K562 (cell line): Measurements from ENCODE around the gene PRSS12. TPM values are rescaled to one million over a fixed set of nuclear protein-coding genes. Genes with fewer than 3 reads are reported as not detected.

Experiments used
- ATAC-seq: fragments of 200-7000 bp; cut with Tn5 transposase; 3 replicates; pipeline ENCODE4 v1.9.1; 2020; ENCODE audit warnings: moderate library complexity
- BruUV-seq: library from RNA; stranded (reverse); fragments of 400-500 nt; replicated peaks from 2 replicates; lab custom pipeline; 2021; lab: Mats Ljungman, UMichigan
- CTCF ChIA-PET: fragments of 300-600 bp; formaldehyde crosslinking; extraction: SDS; loops from one replicate; lab custom pipeline; 2021; ENCODE audit warnings: low intra/inter-chr PET ratio; lab: Yijun Ruan, JAX
- POLR2A ChIA-PET: fragments of 300-600, 350-650 bp; sonication (Branson Sonifier 250); formaldehyde crosslinking; extraction: SDS; loops from one replicate; lab custom pipeline; 2021; ENCODE audit warnings: antibody characterized with exemption, inconsistent platforms; lab: Yijun Ruan, JAX
- DNase-seq, 4 experiments: peaks; one replicate each; pipeline versions ENCODE4 v3.0.0 to v3.0.0-alpha.2; 2011 to 2018; ENCODE audit warnings: low spot score in 3 of 4, mixed read lengths in 3 of 4; ENCODE audit errors: extremely low read depth in 1 of 4
- FAIRE-seq: peaks from 2 replicates; lab custom pipeline; 2011; peaks lifted over from hg19 to GRCh38; lab: Jason Lieb, UNC
- H2AFZ ChIP-seq: 2 replicates; pipeline ENCODE4 v1.6.0; 2011; ENCODE audit warnings: low read depth, low read length, control low read depth, inconsistent platforms
- H3K27ac ChIP-seq: fragments of 200-600 bp; 3 replicates; pipeline ENCODE4 v1.8.0; 2011; ENCODE audit warnings: low read depth, mild to moderate bottlenecking, control low read depth, inconsistent platforms, low read length, moderate library complexity, mixed read lengths; ENCODE audit errors: extremely low read depth
- H3K27me3 ChIP-seq, 2 experiments: fragments of 300-600 bp in 1 of 2; 2 replicates in 1 of 2; 3 replicates in 1 of 2; pipeline versions ENCODE4 v1.6.0 to v1.8.0; 2011; ENCODE audit warnings: inconsistent platforms in 2 of 2, low read length in 2 of 2, mild to moderate bottlenecking in 1 of 2, mixed read lengths in 1 of 2, moderate library complexity in 1 of 2; ENCODE audit not compliant: control insufficient read depth in 2 of 2, insufficient read depth in 2 of 2
- H3K36me3 ChIP-seq: fragments of 300-600 bp; 3 replicates; pipeline ENCODE4 v1.8.0; 2011; ENCODE audit warnings: mild to moderate bottlenecking, low read length, inconsistent platforms; ENCODE audit not compliant: control insufficient read depth, insufficient read depth
- H3K4me1 ChIP-seq, 2 experiments: fragments of 200-600 bp in 1 of 2; replicated peaks in 1 of 2; 2 replicates in 1 of 2; 3 replicates in 1 of 2; pipeline versions ENCODE4 v1.5.1 to v1.8.0; 2011; ENCODE audit warnings: inconsistent platforms in 2 of 2, low read length in 2 of 2, mild to moderate bottlenecking in 1 of 2, mixed read lengths in 1 of 2, moderate library complexity in 1 of 2; ENCODE audit not compliant: control insufficient read depth in 2 of 2, insufficient read depth in 2 of 2
- H3K4me2 ChIP-seq: 2 replicates; pipeline ENCODE4 v1.6.1; 2011; ENCODE audit warnings: low read length, control low read depth, inconsistent platforms, mixed read lengths; ENCODE audit not compliant: insufficient read depth
- H3K4me3 ChIP-seq: fragments of 200-600 bp; sonication (generic), shearing (Covaris generic); 2 replicates; pipeline ENCODE4 v1.5.1; 2016; ENCODE audit warnings: control low read depth, inconsistent platforms
- H3K79me2 ChIP-seq: fragments of 200-600 bp; 3 replicates; pipeline ENCODE4 v1.8.0; 2011; ENCODE audit warnings: low read length, inconsistent platforms; ENCODE audit not compliant: control insufficient read depth, insufficient read depth
- H3K9ac ChIP-seq, 2 experiments: 2 replicates each; pipeline versions ENCODE4 v1.6.0 to v1.6.1; 2011; ENCODE audit warnings: low read depth in 2 of 2, low read length in 2 of 2, control low read depth in 1 of 2, inconsistent platforms in 1 of 2, mild to moderate bottlenecking in 1 of 2, mixed read lengths in 1 of 2; ENCODE audit not compliant: insufficient read depth in 1 of 2
- H3K9me1 ChIP-seq: one replicate; pipeline ENCODE4 v1.6.0; 2011; ENCODE audit warnings: inconsistent platforms, mild to moderate bottlenecking, low read length, moderate library complexity; ENCODE audit not compliant: control insufficient read depth, insufficient read depth
- H3K9me3 ChIP-seq: replicated peaks from 2 replicates; pipeline ENCODE4 v1.5.1; 2011; ENCODE audit warnings: low read depth, low read length, inconsistent platforms; ENCODE audit not compliant: control insufficient read depth, insufficient read depth
- H4K20me1 ChIP-seq: replicated peaks from 2 replicates; pipeline ENCODE4 v1.6.1; 2011; ENCODE audit warnings: low read length, inconsistent platforms, mixed read lengths; ENCODE audit not compliant: control insufficient read depth, insufficient read depth
- DEAF1 ChIP-seq: fragments of 450-650 bp; formaldehyde crosslinking; IDR thresholded peaks from 2 replicates; pipeline ENCODE4 v1.4.0; 2020; ENCODE audit warnings: mild to moderate bottlenecking, moderate library complexity
- MTF1 ChIP-seq: fragments of 250-450 bp; sonication (Bioruptor Pico); IDR thresholded peaks from 2 replicates; pipeline ENCODE4 v1.9.0; 2021; ENCODE audit warnings: moderate library complexity, mild to moderate bottlenecking, inconsistent platforms, borderline replicate concordance
- NBN ChIP-seq: fragments of 450-650 bp; IDR thresholded peaks from 2 replicates; pipeline ENCODE4 v1.6.1; 2016; ENCODE audit warnings: low read depth, mild to moderate bottlenecking
- PHTF2 ChIP-seq: fragments of 250-450 bp; sonication (Bioruptor Pico); IDR thresholded peaks from 2 replicates; pipeline ENCODE4 v1.5.0; 2021; ENCODE audit warnings: mild to moderate bottlenecking
- POLR2G ChIP-seq: fragments of 200-400 bp; formaldehyde crosslinking; IDR thresholded peaks from 2 replicates; pipeline ENCODE4 v1.6.1; 2017; ENCODE audit warnings: low read depth, mild to moderate bottlenecking, antibody characterized with exemption, low read length, moderate library complexity
- STAG1 ChIP-seq: sonication (generic); formaldehyde crosslinking; IDR thresholded peaks from 2 replicates; pipeline ENCODE4 v1.5.0; 2020; ENCODE audit warnings: missing genetic modification reagents, borderline replicate concordance
- ZNF133 ChIP-seq: fragments of 250-450 bp; sonication (Bioruptor Pico); IDR thresholded peaks from 2 replicates; pipeline ENCODE4 v1.4.0; 2020; ENCODE audit warnings: mild to moderate bottlenecking
- ZNF146 ChIP-seq: IDR thresholded peaks from one replicate; pipeline ENCODE4 v1.6.1; 2018; ENCODE audit warnings: missing compliant biosample characterization; ENCODE audit not compliant: unreplicated experiment
- ZNF668 ChIP-seq: fragments of 250-450 bp; sonication (Bioruptor Pico); IDR thresholded peaks from 2 replicates; pipeline ENCODE4 v1.8.0; 2022; ENCODE audit warnings: mild to moderate bottlenecking, inconsistent platforms
- ZNF695 ChIP-seq: fragments of 450-650 bp; formaldehyde crosslinking; IDR thresholded peaks from 2 replicates; pipeline ENCODE4 v1.4.0; 2020; ENCODE audit warnings: mild to moderate bottlenecking, moderate library complexity
- WGBS: fragments of 100-300 bp; shearing (Covaris generic); methylation state at CpG from one replicate; pipeline ENCODE4 v1.1.6; 2016; ENCODE audit warnings: low coverage, mixed read lengths; ENCODE audit not compliant: insufficient coverage; ENCODE audit errors: missing lambda C conversion rate; 5-methylcytosine and 5-hydroxymethylcytosine counted together
- in situ Hi-C: fragments of 300-500 bp; cut with MboI; formaldehyde crosslinking; loops from 4 replicates; pipeline ENCODE4 v1.15.0; 2018; ENCODE audit warnings: inconsistent platforms, mixed read lengths
- intact Hi-C: fragments of 100-400 bp; cut with micrococcal nuclease; formaldehyde crosslinking; loops from 2 replicates; pipeline ENCODE4 v1.14.2; 2022
- polyA plus RNA-seq, 8 experiments: library from polyadenylated mRNA; depleted of rRNA in 4 of 8; stranded (reverse) in 5 of 8; unstranded in 3 of 8; fragments of >200 nt; fragmentation: Nextera tagmentation in 2 of 8; fragmentation: Illumina TruSeq in 1 of 8; extraction: Ambion mirVana in 2 of 8; extraction: Trizol in 1 of 8; gene quantifications; 2 replicates each; pipeline versions ENCODE4 v1.2.1 to v1.2.3, GENCODE V29; 2011 to 2014; ENCODE audit warnings: inconsistent platforms in 1 of 8, missing spikeins in 1 of 8
- total RNA-seq, 7 experiments: library from RNA; depleted of rRNA in 6 of 7; stranded (reverse); fragments of >200 nt in 6 of 7; fragmentation: Illumina TruSeq in 2 of 7; extraction: Trizol in 2 of 7; gene quantifications; 2 replicates each; pipeline versions ENCODE4 v1.2.1 to v1.2.3, GENCODE V29; 2011 to 2021; ENCODE audit warnings: low replicate concordance in 1 of 7

PRSS12 gene
- total and polyA plus RNA-seq, 9 of the 15 experiments (the other 6 are each of a cell fraction or from before 2014, with no cell fraction given): 0.06 to 0.11 (median 0.09) TPM; not detected in 6

DNA sequence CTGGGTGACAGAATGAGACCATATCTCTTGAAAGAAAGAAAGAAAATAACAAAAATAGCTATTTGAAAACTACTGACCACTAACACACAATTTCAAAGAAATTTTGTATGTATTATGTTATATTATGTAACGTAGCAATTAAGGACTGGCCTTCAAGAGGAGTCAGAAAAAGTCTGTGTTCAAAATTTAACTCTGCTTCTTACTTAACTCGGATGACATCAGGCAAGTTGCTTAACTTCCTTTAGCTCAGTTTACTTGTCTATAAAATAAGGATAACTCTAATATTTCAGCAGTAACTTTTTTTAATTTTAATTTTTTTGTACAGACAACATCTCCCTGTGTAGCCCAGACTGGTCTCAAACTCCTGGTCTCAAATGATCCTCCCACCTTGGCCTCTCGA, 14.6 kb upstream of the PRSS12 start:
- H3K9ac ChIP-seq: no peak overlapping the region
- TF ChIP-seq ZNF668 (CRISPR knock-in tag): no peak
- TF ChIP-seq DEAF1 (CRISPR knock-in tag): no peak
- no peak for TF ChIP-seq STAG1
- TF ChIP-seq POLR2G: no peak
- no peak for TF ChIP-seq ZNF133
- TF ChIP-seq NBN: no peak
- no peak for TF ChIP-seq ZNF695 (CRISPR knock-in tag)
- TF ChIP-seq PHTF2 (CRISPR knock-in tag): no peak
- no peak for TF ChIP-seq MTF1 (CRISPR knock-in tag)
- TF ChIP-seq ZNF146 (CRISPR knock-in tag): no peak
- TF ChIP-seq, all 486 proteins: peak for 0
- Histone ChIP-seq H4K20me1 (no peaks in the 10 kb centered on the region), H3K4me1 (no peaks in the 10 kb centered on the region), H3K27ac (no peak overlapping the region), H3K36me3 (no peaks in the 10 kb centered on the region), H3K4me2 (no peak overlapping the region), H2AFZ (no peak overlapping the region), H3K9me3 (no peaks in the 10 kb centered on the region), H3K27me3 (no peaks in the 10 kb centered on the region), H3K9me1 (no peaks in the 10 kb centered on the region), H3K4me3 (no peak overlapping the region), H3K79me2 (no peaks in the 10 kb centered on the region)
- 0% methylated on average over 3 of the region's 3 CpGs for WGBS
- POLR2A ChIA-PET: interaction anchor here (0.6 to 0.7 kb wide), 2 partner anchors 9 to 40 kb away, joined by 3 read pairs; no protein-coding TSS in a partner anchor
- CTCF ChIA-PET: no interaction called here
- no TSS peak for BruUV-seq
- in situ Hi-C loops: no loop called here
- ATAC-seq: no peak
- no peak for DNase-seq
- no peak for FAIRE-seq
- intact Hi-C loops: no loop called here
